K562 (cell line): ENCODE data around the gene DAO. TPM values are rescaled to one million over a fixed set of nuclear protein-coding genes. Genes with fewer than 3 reads are reported as not detected.

Source experiments
- ATF6 ChIP-seq: sonication (generic); formaldehyde crosslinking; IDR thresholded peaks from 2 replicates; pipeline ENCODE4 v1.4.0; 2020; ENCODE audit warnings: mild to moderate bottlenecking, missing genetic modification reagents
- CREB3 ChIP-seq: fragments of 450-650 bp; conservative IDR thresholded peaks from 2 replicates; pipeline ENCODE4 v1.6.1; 2016; ENCODE audit warnings: missing genetic modification characterization, low read depth, mild to moderate bottlenecking, missing compliant biosample characterization, moderate library complexity
- EGR1 ChIP-seq: fragments of 450-650 bp; conservative IDR thresholded peaks from 2 replicates; pipeline ENCODE4 v1.6.1; 2017; ENCODE audit warnings: mild to moderate bottlenecking
- ELF2 ChIP-seq: fragments of 250-450 bp; sonication (Bioruptor Pico); IDR thresholded peaks from 2 replicates; pipeline ENCODE4 v1.5.0; 2021; ENCODE audit warnings: mild to moderate bottlenecking
- MAFG ChIP-seq: fragments of 450-650 bp; conservative IDR thresholded peaks from 2 replicates; pipeline ENCODE4 v1.6.1; 2016; ENCODE audit warnings: missing genetic modification characterization, missing compliant biosample characterization
- MCM3 ChIP-seq: fragments of 450-650 bp; IDR thresholded peaks from 2 replicates; pipeline ENCODE4 v1.6.1; 2016
- MEIS2 ChIP-seq: fragments of 450-650 bp; IDR thresholded peaks from 2 replicates; pipeline ENCODE4 v1.6.1; 2014; ENCODE audit warnings: mild to moderate bottlenecking; ENCODE audit not compliant: partially characterized antibody
- NR4A1 ChIP-seq, 2 experiments: fragments of 250-450 bp in 1 of 2; fragments of 450-650 bp in 1 of 2; sonication (Bioruptor Pico) in 1 of 2; IDR thresholded peaks; 2 replicates each; pipeline versions ENCODE4 v1.4.0 to v1.6.1; 2016 to 2020; ENCODE audit warnings: mild to moderate bottlenecking in 2 of 2, missing compliant biosample characterization in 1 of 2, missing genetic modification characterization in 1 of 2, moderate library complexity in 1 of 2
- RREB1 ChIP-seq: fragments of 250-450 bp; sonication (Bioruptor Pico); IDR thresholded peaks from 2 replicates; pipeline ENCODE4 v1.4.0; 2020
- SREBF1 ChIP-seq: fragments of 150-350 bp; IDR thresholded peaks from 2 replicates; pipeline ENCODE4 v1.6.1; 2014; ENCODE audit warnings: antibody characterized with exemption, low read depth, low read length, borderline replicate concordance
- ZBTB5 ChIP-seq: fragments of 450-650 bp; IDR thresholded peaks from 2 replicates; pipeline ENCODE4 v1.6.1; 2017; ENCODE audit warnings: antibody characterized with exemption
- ZNF133 ChIP-seq: fragments of 250-450 bp; sonication (Bioruptor Pico); IDR thresholded peaks from 2 replicates; pipeline ENCODE4 v1.4.0; 2020; ENCODE audit warnings: mild to moderate bottlenecking
- polyA plus RNA-seq, 8 experiments: library from polyadenylated mRNA; depleted of rRNA in 4 of 8; stranded (reverse) in 5 of 8; unstranded in 3 of 8; fragments of >200 nt; fragmentation: Nextera tagmentation in 2 of 8; fragmentation: Illumina TruSeq in 1 of 8; extraction: Ambion mirVana in 2 of 8; extraction: Trizol in 1 of 8; gene quantifications; 2 replicates each; pipeline versions ENCODE4 v1.2.1 to v1.2.3, GENCODE V29; 2011 to 2014; ENCODE audit warnings: inconsistent platforms in 1 of 8, missing spikeins in 1 of 8
- total RNA-seq, 7 experiments: library from RNA; depleted of rRNA in 6 of 7; stranded (reverse); fragments of >200 nt in 6 of 7; fragmentation: Illumina TruSeq in 2 of 7; extraction: Trizol in 2 of 7; gene quantifications; 2 replicates each; pipeline versions ENCODE4 v1.2.1 to v1.2.3, GENCODE V29; 2011 to 2021; ENCODE audit warnings: low replicate concordance in 1 of 7

The DAO gene
- total and polyA plus RNA-seq, 9 of the 15 experiments (the other 6 are each of a cell fraction or from before 2014, with no cell fraction given): not detected

- TF ChIP-seq RREB1 (no peak), ZNF133 (CRISPR knock-in tag) (no peak), NR4A1 (CRISPR knock-in tag; IDR thresholded peaks at IDR 0.05) (no peak), NR4A1 (tag; IDR thresholded peaks at IDR 0.05) (no peak), ZBTB5 (no peak), ELF2 (CRISPR knock-in tag) (no peak), MEIS2 (peak; percentile 90), MCM3 (no peak), MAFG (no peak), ATF6 (CRISPR knock-in tag) (no peak), SREBF1 (no peak), EGR1 (peak; percentile 94), CREB3 (tag) (no peak)
Observed at GRCh38 chr12:108855284-108856169, 24.4 kb upstream of the DAO start (continued).
